ENCODE data around the gene CHD2.

CHD2 gene

GRCh38 chr15:93071469-93071936 lies 171.4 kb downstream of the CHD2 start:
- Histone ChIP-seq H3K79me2 (ENCODE audit: insufficient read depth, low read length) (no peaks in the 10 kb centered on the region), H3K9ac (ENCODE audit: low read length) (no peak overlapping the region), H3K4me2 (ENCODE audit: low read length) (no peak overlapping the region)

GRCh38 chr15:93072011-93072410 lies 171.9 kb downstream of the CHD2 start:
- Histone ChIP-seq H3K4me2 (ENCODE audit: low read length) (no peak overlapping the region), H4K20me1 (ENCODE audit: insufficient read depth, low read length) (no peaks in the 10 kb centered on the region), H3K4me3 (ENCODE audit: low read depth, low read length, poor library complexity, severe bottlenecking) (no peak overlapping the region), H3K79me2 (ENCODE audit: insufficient read depth, low read length) (no peaks in the 10 kb centered on the region), H3K4me1 (ENCODE audit: insufficient read depth, low read length, severe bottlenecking) (no peaks in the 10 kb centered on the region), H3F3A (ENCODE audit: insufficient read depth, low read length) (no peaks in the 10 kb centered on the region), H2AFZ (ENCODE audit: low read length) (no peak overlapping the region), H3K27me3 (ENCODE audit: insufficient read depth, low read length) (no peaks in the 10 kb centered on the region; the same call in 1 of the 2 replicates), H3K9ac (ENCODE audit: low read length) (no peak overlapping the region), H3K9me2 (ENCODE audit: low read depth, low read length) (no peaks in the 10 kb centered on the region), H3K9me3 (ENCODE audit: low read length) (no peaks in the 10 kb centered on the region), H3K27ac (ENCODE audit: low read depth, low read length, poor library complexity, severe bottlenecking) (no peak overlapping the region), H3K36me3 (ENCODE audit: insufficient read depth, low read length) (no peaks in the 10 kb centered on the region)
- TF ChIP-seq EZH2 (IDR thresholded peaks at IDR 0.05; ENCODE audit: borderline replicate concordance, low read length) (no peak), CTCF (IDR thresholded peaks at IDR 0.05; ENCODE audit: low read length) (no peak)

More at GRCh38 chr15:93071469-93071936, 171.4 kb downstream of the CHD2 start:
- Histone ChIP-seq H2AFZ (ENCODE audit: low read length) (no peak overlapping the region), H3F3A (ENCODE audit: insufficient read depth, low read length) (no peaks in the 10 kb centered on the region), H3K4me1 (ENCODE audit: insufficient read depth, low read length, severe bottlenecking) (no peaks in the 10 kb centered on the region), H3K4me3 (ENCODE audit: low read depth, low read length, poor library complexity, severe bottlenecking) (no peak overlapping the region), H3K36me3 (ENCODE audit: insufficient read depth, low read length) (no peaks in the 10 kb centered on the region), H4K20me1 (ENCODE audit: insufficient read depth, low read length) (no peaks in the 10 kb centered on the region), H3K27me3 (ENCODE audit: insufficient read depth, low read length) (peaks cover 3% of the 10 kb centered on the region; the same call in 1 of the 2 replicates), H3K27ac (ENCODE audit: low read depth, low read length, poor library complexity, severe bottlenecking) (no peak overlapping the region), H3K9me3 (ENCODE audit: low read length) (no peaks in the 10 kb centered on the region), H3K9me2 (ENCODE audit: low read depth, low read length) (no peaks in the 10 kb centered on the region)
- TF ChIP-seq EZH2 (IDR thresholded peaks at IDR 0.05; ENCODE audit: borderline replicate concordance, low read length) (no peak), CTCF (IDR thresholded peaks at IDR 0.05; ENCODE audit: low read length) (no peak)

- TF ChIP-seq CTCF (IDR thresholded peaks at IDR 0.05; ENCODE audit: low read length): no peak
- no peak for TF ChIP-seq EZH2 (IDR thresholded peaks at IDR 0.05; ENCODE audit: borderline replicate concordance, low read length)
- no peak overlapping the region for H3K4me3 ChIP-seq (ENCODE audit: low read depth, low read length, poor library complexity, severe bottlenecking)
- H4K20me1 ChIP-seq (ENCODE audit: insufficient read depth, low read length): no peaks in the 10 kb centered on the region
- no peak overlapping the region for H2AFZ ChIP-seq (ENCODE audit: low read length)
- H3K9me2 ChIP-seq (ENCODE audit: low read depth, low read length): no peaks in the 10 kb centered on the region
- no peaks in the 10 kb centered on the region for H3F3A ChIP-seq (ENCODE audit: insufficient read depth, low read length)
- H3K79me2 ChIP-seq (ENCODE audit: insufficient read depth, low read length): no peaks in the 10 kb centered on the region
- no peaks in the 10 kb centered on the region for H3K9me3 ChIP-seq (ENCODE audit: low read length)
- H3K9ac ChIP-seq (ENCODE audit: low read length): no peak overlapping the region
- H3K27ac ChIP-seq (ENCODE audit: low read depth, low read length, poor library complexity, severe bottlenecking): no peak overlapping the region
- no peak overlapping the region for H3K4me2 ChIP-seq (ENCODE audit: low read length)
- H3K36me3 ChIP-seq (ENCODE audit: insufficient read depth, low read length): no peaks in the 10 kb centered on the region
- no peaks in the 10 kb centered on the region for H3K4me1 ChIP-seq (ENCODE audit: insufficient read depth, low read length, severe bottlenecking)
- no peaks in the 10 kb centered on the region; the same call in 1 of the 2 replicates for H3K27me3 ChIP-seq (ENCODE audit: insufficient read depth, low read length)
Observed at GRCh38 chr15:93072411-93073394, 172.6 kb downstream of the CHD2 start.

All from OCI-LY1 (cell line).